T-helper 1 cell treated with Interleukin-12 subunit alpha and Interleukin-12 subunit beta and Interleukin-4 antibody, amounts not matched to agents 30 μg/mL and 1 μg/mL, for 36 hours (primary cell): ENCODE measurements around the gene PTN.

Experiments used
- H3K27ac Mint-ChIP-seq: one replicate; pipeline ENCODE4 v1.8.0; 2021; ENCODE audit warnings: mild to moderate bottlenecking, mixed read lengths
- H3K27me3 Mint-ChIP-seq: one replicate; pipeline ENCODE4 v1.8.0; 2021; ENCODE audit warnings: low read depth, mixed read lengths
- H3K36me3 Mint-ChIP-seq: one replicate; pipeline ENCODE4 v1.8.0; 2021; ENCODE audit warnings: low read depth, mixed read lengths
- H3K4me1 Mint-ChIP-seq: one replicate; pipeline ENCODE4 v1.8.0; 2021; ENCODE audit warnings: low read depth, mixed read lengths
- H3K4me3 Mint-ChIP-seq: one replicate; pipeline ENCODE4 v1.8.0; 2021; ENCODE audit warnings: mild to moderate bottlenecking, moderate library complexity, mixed read lengths
- H3K9me3 Mint-ChIP-seq: one replicate; pipeline ENCODE4 v1.8.0; 2021; ENCODE audit warnings: mixed read lengths

PTN gene

DNA sequence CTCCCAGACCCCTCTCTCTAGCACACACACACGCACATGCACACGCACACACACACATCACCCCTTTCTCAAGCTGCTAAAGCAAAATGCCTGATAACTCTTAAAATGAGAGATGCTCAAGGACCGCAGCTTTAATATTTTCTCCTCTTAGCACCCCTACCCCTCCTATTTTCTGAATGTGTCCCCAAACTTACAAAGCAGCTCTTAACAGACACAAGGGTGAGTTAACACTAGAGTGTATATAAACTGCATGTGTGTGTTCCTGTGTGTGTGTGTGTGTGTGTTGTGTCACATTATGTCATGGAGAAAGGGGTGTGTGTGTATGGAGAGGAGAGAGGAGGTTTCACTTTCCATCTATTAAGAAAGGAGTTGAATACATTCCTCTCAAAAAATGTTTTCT lies 1.3 kb downstream of the PTN start:
- H3K36me3 Mint-ChIP-seq: no peaks in the 10 kb centered on the region
- H3K4me3 Mint-ChIP-seq: no peak overlapping the region
- no peaks in the 10 kb centered on the region for H3K9me3 Mint-ChIP-seq
- peaks cover 2% of the 10 kb centered on the region for H3K4me1 Mint-ChIP-seq
- H3K27me3 Mint-ChIP-seq: no peaks in the 10 kb centered on the region
- no peak overlapping the region for H3K27ac Mint-ChIP-seq

DNA sequence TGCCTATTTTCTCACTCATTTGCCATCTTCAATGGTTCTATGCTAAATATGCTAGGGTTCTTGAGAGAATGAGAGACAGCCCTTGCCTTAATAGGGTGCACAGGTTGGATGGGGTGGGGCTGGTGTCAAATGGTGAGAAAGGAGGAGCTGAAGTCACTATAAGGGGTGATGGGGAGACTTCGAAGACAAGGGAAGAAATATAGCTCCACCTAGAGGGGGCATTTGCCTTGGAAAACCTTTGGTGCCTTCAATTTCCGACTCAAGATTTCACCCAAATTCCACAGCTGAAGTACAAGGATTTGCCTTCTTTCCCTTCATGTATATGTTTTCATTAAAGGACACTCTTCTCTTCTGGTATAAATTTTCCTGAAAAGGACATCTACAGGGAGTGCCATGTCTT lies 5.6 kb downstream of the PTN start:
- no peaks in the 10 kb centered on the region for H3K36me3 Mint-ChIP-seq
- no peaks in the 10 kb centered on the region for H3K9me3 Mint-ChIP-seq
- no peak overlapping the region for H3K4me3 Mint-ChIP-seq
- H3K4me1 Mint-ChIP-seq: no peaks in the 10 kb centered on the region
- no peak overlapping the region for H3K27ac Mint-ChIP-seq
- no peaks in the 10 kb centered on the region for H3K27me3 Mint-ChIP-seq

DNA sequence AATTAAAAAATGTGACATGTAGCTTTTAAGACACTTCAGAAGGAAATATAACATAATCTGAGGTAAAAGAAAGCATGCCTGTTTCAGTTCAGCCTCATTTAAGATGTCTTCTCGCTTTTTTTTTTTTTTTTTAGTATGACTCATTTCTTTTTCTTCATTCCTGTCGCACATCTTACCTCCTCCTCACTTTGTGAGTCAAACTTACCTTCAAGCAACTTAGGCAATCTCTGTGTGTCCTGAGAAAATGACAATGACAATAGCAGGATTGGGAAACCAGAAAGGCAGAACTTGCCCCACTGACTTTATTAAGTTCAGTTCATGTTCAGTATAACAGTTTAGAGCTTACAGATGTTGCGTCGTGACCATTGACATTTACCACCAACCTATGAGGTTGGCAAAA lies 7.7 kb downstream of the PTN start:
- Mint-ChIP-seq H3K36me3 (no peaks in the 10 kb centered on the region), H3K27me3 (no peaks in the 10 kb centered on the region), H3K4me1 (no peaks in the 10 kb centered on the region), H3K27ac (no peak overlapping the region), H3K4me3 (no peak overlapping the region), H3K9me3 (no peaks in the 10 kb centered on the region)

DNA sequence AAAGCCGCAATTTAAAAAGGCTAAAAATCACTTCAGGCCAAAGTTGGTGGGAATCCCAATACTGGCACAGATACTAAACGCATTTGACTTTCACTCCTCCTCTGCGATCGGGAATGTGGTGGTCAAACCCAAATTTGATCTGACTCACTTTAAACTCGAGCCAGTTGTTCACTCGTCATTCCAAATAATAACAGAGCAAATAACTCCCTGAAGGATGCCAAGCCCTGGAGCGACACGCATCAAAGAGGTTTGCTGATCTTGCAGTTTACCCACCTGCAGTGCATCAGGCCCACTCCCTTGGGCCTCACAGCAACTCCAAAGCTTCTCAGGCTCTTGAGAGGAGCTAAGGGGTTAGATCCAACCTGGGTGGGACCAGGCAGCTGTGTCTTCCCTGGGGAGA lies 12.2 kb downstream of the PTN start:
- Mint-ChIP-seq H3K27me3 (no peaks in the 10 kb centered on the region), H3K9me3 (no peaks in the 10 kb centered on the region), H3K4me3 (no peak overlapping the region), H3K27ac (no peak overlapping the region), H3K4me1 (no peaks in the 10 kb centered on the region), H3K36me3 (no peaks in the 10 kb centered on the region)

DNA sequence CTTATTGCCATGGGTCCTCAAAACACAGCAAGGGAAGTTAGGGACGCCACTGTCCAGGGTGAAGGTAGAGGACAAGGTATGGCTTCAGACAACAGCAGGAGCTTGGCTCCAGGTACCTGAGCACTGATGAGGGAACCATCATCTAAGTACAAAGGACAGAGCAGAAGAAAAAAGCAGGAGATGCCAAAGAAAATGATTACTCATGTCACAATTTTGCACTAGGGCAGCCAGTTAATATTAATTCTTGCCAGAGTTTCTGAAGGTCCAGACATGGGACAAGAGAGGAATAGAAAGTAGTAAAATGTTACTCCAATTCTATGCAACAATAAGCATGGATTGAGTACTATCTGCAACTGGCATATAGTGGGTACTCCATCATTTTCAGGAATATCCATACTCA lies 14.1 kb downstream of the PTN start:
- no peaks in the 10 kb centered on the region for H3K9me3 Mint-ChIP-seq
- H3K4me3 Mint-ChIP-seq: no peak overlapping the region
- H3K36me3 Mint-ChIP-seq: no peaks in the 10 kb centered on the region
- no peaks in the 10 kb centered on the region for H3K27me3 Mint-ChIP-seq
- H3K27ac Mint-ChIP-seq: no peak overlapping the region
- H3K4me1 Mint-ChIP-seq: no peaks in the 10 kb centered on the region

DNA sequence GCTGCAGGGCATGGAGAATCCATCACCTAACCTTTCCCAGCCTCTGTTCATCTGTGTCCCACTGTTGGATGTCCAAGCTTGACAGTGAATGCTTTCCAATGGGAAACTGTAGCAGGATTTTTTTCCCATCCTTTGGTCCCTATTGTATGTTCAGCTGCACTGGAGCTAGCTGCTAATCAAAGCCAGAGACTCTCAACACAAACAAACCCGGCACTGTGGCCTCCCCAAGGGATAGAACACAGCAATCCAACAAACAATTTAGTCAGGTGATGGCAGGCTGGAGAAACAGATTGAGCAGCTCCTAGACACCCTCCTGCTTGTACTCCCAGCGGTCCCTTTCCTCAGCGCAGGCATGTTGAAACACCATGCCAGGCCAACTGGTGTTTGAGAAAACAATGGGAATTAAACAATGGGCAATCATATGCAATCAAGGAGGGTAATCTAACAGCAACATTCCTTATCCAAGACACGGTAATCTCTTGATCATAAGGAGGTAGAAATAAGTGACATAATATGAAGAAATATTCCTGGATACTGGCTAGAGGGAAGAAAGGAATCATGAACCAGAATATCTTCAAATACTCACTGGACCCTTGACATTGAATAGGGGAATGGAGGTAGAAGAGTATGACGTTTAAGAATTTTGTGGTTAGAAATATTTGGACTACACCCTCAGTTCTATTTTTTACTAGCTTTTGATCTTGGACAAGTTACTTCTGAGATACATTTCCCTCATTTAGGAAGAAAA lies 15.0 kb downstream of the PTN start:
- Mint-ChIP-seq H3K9me3 (no peaks in the 10 kb centered on the region), H3K36me3 (no peaks in the 10 kb centered on the region), H3K27me3 (no peaks in the 10 kb centered on the region), H3K4me3 (no peak overlapping the region), H3K27ac (no peak overlapping the region), H3K4me1 (no peaks in the 10 kb centered on the region)

DNA sequence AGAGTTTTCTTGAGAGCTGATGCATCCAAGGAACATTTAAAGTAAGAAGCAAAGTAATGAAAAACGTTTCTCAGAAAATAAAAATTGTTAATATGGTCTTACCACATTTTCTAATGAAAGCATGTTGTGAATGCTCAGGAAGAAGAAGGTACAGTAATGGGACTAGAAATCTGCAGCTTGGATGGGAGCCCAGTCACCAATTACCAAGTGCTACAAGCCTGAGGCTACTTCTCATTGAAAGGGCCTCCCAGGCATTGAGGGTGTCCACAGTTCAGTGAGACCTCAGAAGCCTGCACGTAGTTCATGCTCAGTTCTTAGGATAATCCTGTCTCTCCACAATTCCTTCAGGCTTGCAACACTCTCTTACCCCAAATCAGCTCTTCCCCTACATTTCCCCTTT lies 17.6 kb downstream of the PTN start:
- no peaks in the 10 kb centered on the region for H3K27me3 Mint-ChIP-seq
- no peak overlapping the region for H3K27ac Mint-ChIP-seq
- no peak overlapping the region for H3K4me3 Mint-ChIP-seq
- no peaks in the 10 kb centered on the region for H3K36me3 Mint-ChIP-seq
- H3K9me3 Mint-ChIP-seq: no peaks in the 10 kb centered on the region
- no peaks in the 10 kb centered on the region for H3K4me1 Mint-ChIP-seq

DNA sequence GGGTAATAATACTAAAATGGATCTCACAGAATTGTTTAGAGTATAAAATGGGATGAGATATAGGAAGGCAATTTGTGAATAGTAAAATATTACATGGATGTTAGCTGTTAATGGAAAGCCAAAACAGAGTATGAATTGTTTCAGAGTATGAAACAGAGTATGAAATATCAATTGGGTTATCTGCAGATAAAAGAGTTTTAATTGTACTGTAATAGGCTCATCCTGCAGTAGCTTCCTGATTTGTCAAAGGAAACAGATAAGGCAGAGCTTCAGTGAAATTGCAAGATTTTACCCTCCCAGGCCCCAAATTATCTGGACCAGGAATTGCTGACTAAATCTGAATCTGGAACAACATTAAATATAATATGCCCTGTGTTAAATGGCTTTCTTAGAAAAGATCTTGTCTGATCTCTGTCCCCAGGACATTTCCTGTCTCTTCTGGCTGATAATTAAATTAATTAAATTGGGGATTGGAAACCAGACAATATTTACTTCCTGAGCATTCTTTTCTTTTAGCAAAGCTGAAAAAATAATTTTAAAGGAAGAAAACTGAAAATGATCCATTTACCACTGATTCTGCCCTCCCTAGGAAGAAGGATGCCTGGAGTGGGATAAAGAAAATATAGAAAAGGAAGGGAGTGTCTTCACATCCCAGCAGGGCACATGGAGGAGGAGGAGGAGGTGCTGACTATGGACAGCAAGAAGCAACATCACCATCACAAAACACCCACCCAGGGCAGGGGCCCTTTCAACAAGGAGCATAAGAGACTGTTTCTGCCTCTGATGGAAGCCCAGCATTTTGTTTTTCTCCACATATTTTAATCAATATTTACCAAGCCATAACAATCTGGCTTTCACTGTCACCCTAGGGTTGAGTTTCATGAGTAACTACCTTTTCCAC lies 18.5 kb downstream of the PTN start:
- Mint-ChIP-seq H3K4me1 (no peaks in the 10 kb centered on the region), H3K4me3 (no peak overlapping the region), H3K27ac (no peak overlapping the region), H3K36me3 (no peaks in the 10 kb centered on the region), H3K27me3 (no peaks in the 10 kb centered on the region), H3K9me3 (no peaks in the 10 kb centered on the region)

DNA sequence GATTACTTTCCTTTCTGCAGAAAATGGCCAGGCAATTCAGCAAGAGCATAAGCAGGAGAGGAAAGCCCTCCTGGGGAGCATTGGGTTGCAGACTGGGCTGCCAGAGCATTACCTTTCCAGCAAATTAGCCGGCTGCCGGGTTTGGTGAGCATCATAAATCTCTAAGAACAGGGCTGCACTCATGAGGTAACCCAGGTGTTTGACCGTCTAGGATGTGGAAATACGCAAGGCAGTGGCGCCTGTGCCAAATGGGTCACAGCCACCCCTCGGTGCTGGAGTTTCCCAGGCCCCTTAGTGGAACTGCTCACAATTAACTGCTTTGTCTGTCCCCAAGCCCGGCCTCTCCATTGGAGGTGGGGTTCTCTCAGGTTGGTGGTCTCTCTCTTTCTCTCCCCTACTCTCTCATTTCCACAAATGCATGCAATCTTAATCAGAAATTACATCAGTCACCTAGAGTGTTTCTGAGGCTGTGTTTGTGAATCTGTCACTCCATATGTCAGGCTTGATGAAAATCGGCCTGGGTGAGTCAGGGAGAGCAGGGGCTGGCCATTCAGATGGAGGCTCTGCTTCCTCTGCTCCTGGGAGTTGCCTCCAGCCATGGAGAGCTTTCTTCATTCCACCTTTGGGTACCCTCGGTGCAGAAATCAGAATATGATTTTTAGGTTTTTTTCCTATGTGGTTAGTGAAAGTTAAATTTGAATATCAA lies 26.7 kb downstream of the PTN start:
- H3K27ac Mint-ChIP-seq: no peak overlapping the region
- no peaks in the 10 kb centered on the region for H3K27me3 Mint-ChIP-seq
- peaks cover 10% of the 10 kb centered on the region for H3K9me3 Mint-ChIP-seq
- no peaks in the 10 kb centered on the region for H3K36me3 Mint-ChIP-seq
- H3K4me1 Mint-ChIP-seq: no peaks in the 10 kb centered on the region
- no peak overlapping the region for H3K4me3 Mint-ChIP-seq

DNA sequence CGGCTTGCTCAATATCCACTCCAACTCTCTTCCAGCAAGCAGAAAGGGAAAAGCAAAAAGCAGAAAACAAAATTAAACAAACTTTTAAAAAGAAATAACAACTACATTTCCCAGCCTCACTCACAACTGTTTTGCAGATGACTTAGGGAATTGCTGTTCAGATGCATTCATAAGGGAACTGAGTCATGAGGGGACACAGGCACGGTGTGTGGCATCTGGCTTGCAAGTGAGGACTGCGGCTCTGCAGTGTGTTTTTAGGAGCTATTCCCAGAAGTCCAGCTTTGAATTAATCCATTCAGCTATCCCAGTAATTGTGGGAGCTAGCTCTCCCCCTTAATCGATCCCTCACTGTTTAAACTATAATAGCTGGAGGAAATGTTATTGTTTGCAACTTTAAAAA lies 30.3 kb downstream of the PTN start:
- Mint-ChIP-seq H3K27ac (no peak overlapping the region), H3K4me3 (no peak overlapping the region)

DNA sequence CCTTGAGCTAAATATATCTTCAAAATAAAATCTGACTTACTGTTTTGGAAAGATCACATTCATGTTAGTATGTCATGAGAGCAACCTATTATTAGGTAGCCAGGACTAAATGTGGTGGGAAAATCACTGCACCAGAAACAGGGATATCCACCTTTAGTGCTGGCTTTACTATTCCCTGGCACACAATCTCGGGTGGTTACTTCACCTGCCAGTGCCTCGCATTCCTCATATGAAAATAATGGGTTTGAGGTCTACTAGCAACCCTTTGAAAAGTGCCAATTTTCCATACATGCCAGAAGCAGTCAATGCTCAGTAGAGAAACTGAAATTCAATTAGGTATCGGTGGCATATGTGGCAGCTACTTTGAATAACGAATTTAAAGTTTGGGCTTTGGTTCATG lies 36.8 kb downstream of the PTN start:
- no peaks in the 10 kb centered on the region for H3K4me1 Mint-ChIP-seq
- H3K9me3 Mint-ChIP-seq: peaks cover 4% of the 10 kb centered on the region
- H3K27ac Mint-ChIP-seq: no peak overlapping the region
- no peak overlapping the region for H3K4me3 Mint-ChIP-seq
- H3K27me3 Mint-ChIP-seq: no peaks in the 10 kb centered on the region
- H3K36me3 Mint-ChIP-seq: no peaks in the 10 kb centered on the region

More for the DNA sequence above, 30.3 kb downstream of the PTN start:
- Mint-ChIP-seq H3K4me1 (no peaks in the 10 kb centered on the region), H3K36me3 (no peaks in the 10 kb centered on the region), H3K27me3 (no peaks in the 10 kb centered on the region), H3K9me3 (peaks cover 14% of the 10 kb centered on the region)

DNA sequence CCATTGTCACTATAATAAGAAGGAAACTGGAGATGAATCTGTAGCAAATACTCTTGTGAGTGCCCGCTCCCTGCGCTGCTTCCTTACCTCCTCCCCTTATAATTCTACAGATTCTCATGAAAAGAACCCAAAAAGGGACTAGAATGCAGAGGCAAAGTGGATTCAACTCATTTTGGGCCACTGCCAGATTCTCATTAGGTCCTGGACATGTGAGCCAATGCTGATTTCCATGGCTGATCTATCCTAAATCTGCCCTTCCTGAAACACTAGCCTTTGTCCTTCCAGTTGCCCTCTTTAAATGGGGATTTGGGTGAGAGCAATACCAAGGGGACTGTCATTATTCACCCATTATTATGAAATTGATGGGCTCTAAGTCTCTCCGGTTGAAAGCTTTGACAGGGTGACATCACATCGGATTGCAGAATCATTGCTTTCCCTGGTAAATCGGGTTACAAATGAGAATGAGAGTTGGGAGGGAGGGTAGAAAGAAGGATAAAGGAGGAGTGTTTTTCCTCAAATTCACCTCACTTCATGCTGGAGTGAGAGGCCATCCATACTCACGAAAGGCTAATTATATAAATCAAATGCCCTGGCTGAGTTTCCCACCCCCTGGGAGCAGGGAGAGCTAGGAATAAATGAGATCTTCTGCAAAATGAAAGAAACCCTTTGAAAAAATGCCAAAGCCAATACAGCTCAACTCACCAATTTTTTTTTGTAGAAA lies 37.5 kb downstream of the PTN start:
- Mint-ChIP-seq H3K9me3 (peaks cover 4% of the 10 kb centered on the region), H3K27me3 (no peaks in the 10 kb centered on the region)

DNA sequence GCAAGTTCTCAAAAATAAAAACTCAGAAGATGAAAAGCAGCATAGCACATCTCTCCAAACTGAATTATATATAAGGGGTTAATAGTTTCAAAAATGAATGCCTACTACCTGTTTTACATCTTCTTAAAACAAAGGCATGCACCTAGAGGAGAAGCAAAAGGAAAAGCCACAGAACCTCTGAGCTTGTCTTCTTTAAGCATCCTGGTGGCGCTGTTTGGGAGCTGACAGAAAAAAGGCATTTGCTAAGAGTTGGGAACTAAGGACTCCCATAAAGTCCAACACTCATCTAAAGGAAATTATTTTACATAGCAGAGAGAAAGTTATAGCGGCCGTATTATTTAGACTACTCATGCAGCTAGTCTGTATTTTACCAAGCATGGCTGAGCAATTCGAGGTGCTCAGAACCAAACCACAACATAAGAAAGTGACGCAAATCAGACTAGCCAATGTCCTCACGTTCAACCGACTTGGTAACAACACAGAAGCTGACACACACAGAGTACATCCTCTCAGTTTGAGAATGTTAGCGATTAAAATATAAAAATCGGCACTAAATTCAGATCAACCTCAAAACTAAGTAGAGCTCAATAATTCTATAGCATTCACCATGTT lies 38.8 kb downstream of the PTN start:
- Mint-ChIP-seq H3K4me1 (no peaks in the 10 kb centered on the region), H3K4me3 (no peak overlapping the region)

More for the DNA sequence above, 37.5 kb downstream of the PTN start:
- Mint-ChIP-seq H3K27ac (no peak overlapping the region), H3K4me3 (no peak overlapping the region), H3K36me3 (no peaks in the 10 kb centered on the region), H3K4me1 (no peaks in the 10 kb centered on the region)

DNA sequence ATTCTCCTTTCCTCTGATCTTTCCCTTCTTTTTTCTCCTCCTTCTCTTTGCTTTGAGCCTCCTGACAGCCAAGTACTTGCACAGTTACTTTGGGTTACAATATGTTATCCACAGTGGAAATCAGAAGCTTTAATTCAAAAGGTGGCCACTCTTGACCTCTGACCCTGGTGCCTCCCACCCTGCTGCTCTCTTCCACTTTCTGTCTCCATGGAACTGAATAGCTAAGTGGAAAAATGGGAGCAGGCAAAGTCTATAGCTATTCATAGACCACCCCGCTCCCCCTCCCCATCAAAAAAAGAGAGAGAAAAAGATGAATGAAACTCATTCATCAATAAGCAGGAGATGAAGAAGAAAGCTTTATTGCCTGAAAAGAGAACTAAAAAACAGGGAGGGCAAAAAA lies 39.4 kb downstream of the PTN start:
- no peaks in the 10 kb centered on the region for H3K4me1 Mint-ChIP-seq
- H3K27ac Mint-ChIP-seq: no peak overlapping the region
- H3K36me3 Mint-ChIP-seq: no peaks in the 10 kb centered on the region
- no peaks in the 10 kb centered on the region for H3K27me3 Mint-ChIP-seq
- H3K9me3 Mint-ChIP-seq: no peaks in the 10 kb centered on the region
- no peak overlapping the region for H3K4me3 Mint-ChIP-seq

More for the DNA sequence above, 38.8 kb downstream of the PTN start:
- Mint-ChIP-seq H3K27ac (no peak overlapping the region), H3K9me3 (no peaks in the 10 kb centered on the region), H3K27me3 (no peaks in the 10 kb centered on the region), H3K36me3 (no peaks in the 10 kb centered on the region)
